NCI-H1417 treated with DMSO at 0.1 percent for 48 hours (cell line): ENCODE results near the gene EEF1A2.

ENCODE experiments used
- DNase-seq: peaks from one replicate; lab custom pipeline; 2025; lab: John Stamatoyannopoulos, UW

The EEF1A2 gene

DNA sequence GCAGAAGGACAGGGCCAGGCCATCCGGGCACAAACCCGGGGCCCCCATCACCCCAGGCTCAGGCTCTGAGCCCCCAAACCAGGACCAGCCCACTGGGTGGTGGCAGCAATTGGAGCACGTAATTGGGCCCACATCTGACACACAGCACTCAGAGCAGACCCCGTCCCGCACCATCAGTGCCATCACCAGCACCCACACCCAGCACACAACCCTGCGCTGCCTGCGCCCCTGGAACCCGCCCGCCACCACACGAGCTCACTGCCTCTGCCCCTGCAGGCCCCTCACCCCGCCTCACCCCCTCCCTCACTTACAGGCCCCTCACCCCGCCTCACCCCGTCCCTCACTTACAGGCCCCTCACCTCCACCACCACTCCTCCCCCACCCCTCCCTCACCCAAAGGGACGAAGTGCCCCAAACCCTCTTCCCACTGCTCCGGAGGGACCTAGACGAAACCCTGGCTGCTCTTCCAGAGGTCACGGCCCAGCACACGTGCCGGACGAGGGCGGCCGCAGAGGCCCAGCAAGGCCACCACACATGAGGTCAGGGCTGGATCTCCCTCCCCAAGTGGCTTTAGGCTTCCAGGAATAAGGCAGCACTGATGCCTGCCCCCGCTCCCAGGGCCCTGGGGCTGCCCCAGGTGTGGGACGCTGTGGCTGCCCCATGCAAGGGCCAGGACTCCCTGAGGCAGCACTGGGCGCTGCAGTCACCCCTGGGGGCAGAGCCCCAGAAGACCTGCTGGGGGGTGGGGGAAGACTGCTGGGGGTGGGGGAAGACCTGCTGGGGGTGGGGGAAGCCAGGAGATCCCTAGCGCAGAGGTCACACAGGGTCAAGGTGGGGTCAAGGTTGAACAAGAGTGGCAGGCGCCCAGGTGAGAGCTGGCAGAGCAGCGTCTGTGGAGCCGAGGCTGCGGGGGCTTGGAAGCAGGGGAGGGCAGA lies 48.8 kb downstream of the EEF1A2 start:
- DNase-seq, result no peak

- DNase-seq, result no peak
These were observed 49.9 kb downstream of the EEF1A2 start for GRCh38 chr20:63449025-63449424.

- DNase-seq, result no peak
These were observed 50.9 kb downstream of the EEF1A2 start for GRCh38 chr20:63448031-63448430.

GRCh38 chr20:63447320-63447719 lies 51.6 kb downstream of the EEF1A2 start:
- DNase-seq, result no peak

- DNase-seq, result no peak
These were observed 52.5 kb downstream of the EEF1A2 start for GRCh38 chr20:63446216-63447024.

- DNase-seq, result no peak
These were observed 53.7 kb downstream of the EEF1A2 start for GRCh38 chr20:63445075-63445734.

- no peak for DNase-seq
These were observed 54.3 kb downstream of the EEF1A2 start for GRCh38 chr20:63444548-63444947.

- DNase-seq, result no peak
These were observed 55.1 kb downstream of the EEF1A2 start for GRCh38 chr20:63443606-63444395.

- no peak for DNase-seq
These were observed 56.8 kb downstream of the EEF1A2 start for GRCh38 chr20:63442100-63442493.

- DNase-seq, result no peak
These were observed 57.5 kb downstream of the EEF1A2 start for GRCh38 chr20:63441136-63442099.

DNA sequence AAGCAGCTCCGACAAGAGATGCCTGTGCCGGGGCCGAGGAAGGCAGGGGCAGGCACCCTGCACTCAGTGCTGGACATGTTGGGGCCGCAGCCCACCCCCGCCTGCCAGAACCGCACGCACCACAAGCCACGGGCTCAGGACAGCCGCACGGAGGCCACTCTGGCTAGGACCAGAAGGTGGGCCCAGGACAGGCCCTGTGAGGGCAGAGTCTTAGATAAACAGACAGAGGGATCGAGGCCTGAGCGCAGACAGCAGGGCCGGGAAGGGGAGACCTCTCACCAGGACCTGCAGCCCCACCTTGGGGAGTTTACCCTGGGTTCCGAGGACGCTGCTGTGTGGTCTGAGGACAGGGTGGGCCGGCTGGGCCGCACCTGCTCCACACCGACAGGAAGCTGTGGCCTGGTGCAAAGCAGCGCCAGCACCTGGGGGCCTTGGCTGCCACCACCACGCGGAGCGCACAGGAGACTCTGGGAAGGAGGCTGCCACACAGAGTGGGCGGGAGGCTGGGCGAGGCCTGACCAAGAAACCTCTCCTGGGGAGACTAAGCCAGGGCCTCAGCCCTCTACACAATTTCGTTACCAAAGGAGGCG lies 58.4 kb downstream of the EEF1A2 start:
- DNase-seq, result no peak

GRCh38 chr20:63439866-63440265 lies 59.0 kb downstream of the EEF1A2 start:
- no peak for DNase-seq

- DNase-seq, result no peak
These were observed 60.8 kb downstream of the EEF1A2 start for GRCh38 chr20:63438121-63438520.
